ENCODE results near the gene SLC22A1.

DNA sequence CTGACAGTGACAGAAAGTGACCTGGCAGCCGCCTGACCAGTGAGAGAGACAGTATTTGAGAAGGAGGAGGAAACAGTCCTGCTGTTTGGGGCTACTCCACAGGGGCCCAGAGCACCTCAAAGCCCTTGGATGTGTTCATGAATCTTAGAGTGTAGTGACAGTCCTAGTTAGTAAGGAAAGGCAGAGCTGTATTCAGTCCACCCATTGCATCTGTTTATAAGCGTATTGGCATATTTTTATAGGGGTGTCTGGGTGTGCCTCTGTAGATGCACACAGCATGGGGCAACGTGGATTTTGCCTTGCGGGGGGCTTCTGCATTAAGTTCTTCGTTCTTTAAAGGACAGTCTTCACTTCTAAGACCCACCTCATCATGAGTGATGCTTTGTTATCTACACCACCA, 44.6 kb upstream of the SLC22A1 start:
- TF ChIP-seq, protein P1, sequence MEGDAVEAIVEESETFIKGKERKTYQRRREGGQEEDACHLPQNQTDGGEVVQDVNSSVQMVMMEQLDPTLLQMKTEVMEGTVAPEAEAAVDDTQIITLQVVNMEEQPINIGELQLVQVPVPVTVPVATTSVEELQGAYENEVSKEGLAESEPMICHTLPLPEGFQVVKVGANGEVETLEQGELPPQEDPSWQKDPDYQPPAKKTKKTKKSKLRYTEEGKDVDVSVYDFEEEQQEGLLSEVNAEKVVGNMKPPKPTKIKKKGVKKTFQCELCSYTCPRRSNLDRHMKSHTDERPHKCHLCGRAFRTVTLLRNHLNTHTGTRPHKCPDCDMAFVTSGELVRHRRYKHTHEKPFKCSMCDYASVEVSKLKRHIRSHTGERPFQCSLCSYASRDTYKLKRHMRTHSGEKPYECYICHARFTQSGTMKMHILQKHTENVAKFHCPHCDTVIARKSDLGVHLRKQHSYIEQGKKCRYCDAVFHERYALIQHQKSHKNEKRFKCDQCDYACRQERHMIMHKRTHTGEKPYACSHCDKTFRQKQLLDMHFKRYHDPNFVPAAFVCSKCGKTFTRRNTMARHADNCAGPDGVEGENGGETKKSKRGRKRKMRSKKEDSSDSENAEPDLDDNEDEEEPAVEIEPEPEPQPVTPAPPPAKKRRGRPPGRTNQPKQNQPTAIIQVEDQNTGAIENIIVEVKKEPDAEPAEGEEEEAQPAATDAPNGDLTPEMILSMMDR (IDR thresholded peaks at IDR 0.05), result no peak
- TF ChIP-seq EP300 (IDR thresholded peaks at IDR 0.05), result no peak
- no peak for TF ChIP-seq POLR2A (IDR thresholded peaks at IDR 0.05)
- TF ChIP-seq POLR2AphosphoS5 (IDR thresholded peaks at IDR 0.05), result no peak

Data from gastroesophageal sphincter (tissue), 3 donors.